Activated CD4-positive, alpha-beta memory T cell treated with anti-CD3 and anti-CD28 coated beads, Interleukin-2, amount 10 ng/mL, durations not matched to agents 7 days and 5 days (primary cell): ENCODE results near the gene KCNJ16. TPM values are rescaled to one million over a fixed set of nuclear protein-coding genes. Genes with fewer than 3 reads are reported as not detected.
"Not testable (repeated sequence)": the region's sequence is repeated elsewhere in the genome, so short reads cannot be mapped to it uniquely, and the experiment has no call there.

Experiments
- CTCF ChIA-PET: fragments of 350-600 bp; sonication (Branson Sonifier 250); formaldehyde crosslinking; loops from one replicate; lab custom pipeline; 2021; ENCODE audit warnings: antibody characterized with exemption, inconsistent platforms; lab: Charles Lee
- POLR2A ChIA-PET: fragments of 350-600 bp; sonication (Branson Sonifier 250); formaldehyde crosslinking; loops from one replicate; lab custom pipeline; 2021; ENCODE audit warnings: antibody characterized with exemption; lab: Charles Lee
- DNase-seq: peaks from one replicate; pipeline ENCODE4 v3.0.0-alpha.2; 2020
- H3K27ac Mint-ChIP-seq: one replicate; pipeline ENCODE4 v1.8.0; 2021; ENCODE audit warnings: mild to moderate bottlenecking, mixed read lengths
- H3K27me3 Mint-ChIP-seq: one replicate; pipeline ENCODE4 v1.8.0; 2021; ENCODE audit warnings: mixed read lengths
- H3K36me3 Mint-ChIP-seq: one replicate; pipeline ENCODE4 v1.8.0; 2021; ENCODE audit warnings: low read depth, mixed read lengths
- H3K4me1 Mint-ChIP-seq: one replicate; pipeline ENCODE4 v1.8.0; 2021; ENCODE audit warnings: mixed read lengths
- H3K4me3 Mint-ChIP-seq: one replicate; pipeline ENCODE4 v1.8.0; 2021; ENCODE audit warnings: mild to moderate bottlenecking, mixed read lengths
- H3K9me3 Mint-ChIP-seq: one replicate; pipeline ENCODE4 v1.8.0; 2021; ENCODE audit warnings: mixed read lengths
- total RNA-seq, 2 experiments: library from RNA; stranded (reverse); gene quantifications; one replicate each; pipeline ENCODE4 v1.2.3, GENCODE V29; 2021

Gene KCNJ16
- not detected for total RNA-seq

DNA sequence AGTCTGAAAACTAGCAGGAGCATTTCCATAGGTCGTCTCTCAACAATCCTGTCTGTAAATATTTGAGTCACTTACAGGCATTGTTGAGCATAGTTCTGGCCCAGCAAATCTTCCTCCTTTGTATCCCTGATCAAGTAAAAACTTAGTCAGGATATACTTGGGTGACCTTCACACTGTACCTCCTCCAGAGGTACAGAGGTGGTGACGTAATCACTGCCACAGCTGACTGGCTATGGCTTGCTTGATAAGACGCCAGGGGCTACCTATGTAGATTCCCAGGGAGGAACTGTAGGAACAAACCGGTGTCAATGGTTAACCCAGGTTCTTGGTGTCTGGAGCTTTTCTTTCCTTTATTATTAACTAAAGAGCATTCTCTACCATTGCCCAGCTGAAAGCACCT lies at the start of gene KCNJ16:
KCNJ16 (plus strand) TSS at position 270 of the 400 bp plus-strand sequence. CDS start 56,863 bp downstream, outside the sequence.
- DNase-seq = no peak
- Mint-ChIP-seq H3K27ac (no peak within 1 kb of the TSS), H3K4me3 (no peak within 1 kb of the TSS), H3K27me3 (peaks cover 2% of the 10 kb centered on the region), H3K4me1 (no peaks in the 10 kb centered on the region), H3K36me3 (no peaks in the 10 kb centered on the region), H3K9me3 (no peaks in the 10 kb centered on the region)
- ChIA-PET CTCF (interaction anchor here (0.7 kb wide), 1 partner anchor 469 kb away, joined by 3 read pairs; no protein-coding TSS in a partner anchor), POLR2A (no interaction called here)

DNA sequence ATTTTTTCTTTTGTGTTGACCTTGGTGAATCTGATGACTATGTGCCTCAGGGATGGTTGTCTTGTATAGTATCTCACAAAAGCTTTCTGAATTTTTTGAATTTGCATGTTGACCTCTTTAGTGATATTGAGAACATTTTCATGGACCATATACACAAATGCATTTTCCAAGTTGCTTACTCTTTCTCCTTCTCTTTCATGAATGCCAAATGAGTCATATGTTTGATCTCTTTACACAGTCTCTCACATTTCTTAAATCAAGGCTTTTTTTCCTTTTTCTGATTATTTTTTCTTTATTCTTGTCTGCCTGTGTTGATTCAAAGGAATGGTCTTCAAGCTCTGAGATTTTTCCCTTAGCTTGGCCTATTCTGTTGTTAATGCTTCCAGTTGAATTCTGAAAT lies 46.6 kb upstream of the KCNJ16 start:
- Mint-ChIP-seq H3K36me3 (no peaks in the 10 kb centered on the region), H3K4me1 (no peaks in the 10 kb centered on the region), H3K27me3 (no peaks in the 10 kb centered on the region), H3K9me3 (peaks cover 2% of the 10 kb centered on the region), H3K27ac (no peak overlapping the region), H3K4me3 (no peak overlapping the region)
- POLR2A ChIA-PET = no interaction called here
- CTCF ChIA-PET = no interaction called here
- no peak for DNase-seq

DNA sequence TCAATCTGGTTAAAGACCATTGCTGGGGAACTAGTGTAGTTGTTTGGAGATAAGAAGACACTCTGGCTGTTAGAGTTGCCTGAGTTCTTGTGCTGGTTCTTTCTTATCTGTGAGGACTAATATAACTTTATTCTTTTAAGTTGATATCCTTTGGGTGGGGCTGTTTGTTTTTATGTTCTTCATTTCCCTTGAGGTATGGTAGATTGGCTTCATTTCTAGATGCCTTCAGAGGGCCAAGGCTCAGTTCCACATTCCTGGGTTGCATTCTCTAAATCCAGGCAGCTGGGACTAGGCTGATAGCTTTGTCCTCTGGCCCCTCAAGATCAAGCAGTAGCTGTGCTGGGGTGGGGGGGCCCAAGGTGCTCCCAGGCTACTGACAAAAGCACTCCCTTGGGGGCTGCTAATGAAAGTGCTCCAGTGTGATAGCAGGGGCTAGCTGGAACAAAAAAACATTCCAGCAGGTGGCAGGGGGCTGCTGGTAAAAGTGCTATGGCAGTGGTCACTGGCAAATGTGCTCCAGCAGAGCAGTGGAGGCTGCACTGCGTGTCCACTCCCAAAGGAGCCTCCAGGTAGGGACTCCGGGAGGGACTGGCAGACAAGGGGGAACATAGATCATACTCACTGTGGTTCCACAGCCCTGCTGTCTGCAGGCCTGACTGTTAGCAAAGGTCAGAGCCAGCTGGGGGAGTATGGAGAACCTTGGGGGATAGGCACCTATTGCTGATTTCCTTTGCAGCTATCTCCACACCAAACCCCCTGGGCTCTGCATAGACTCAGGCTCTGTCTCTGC lies 45.9 kb upstream of the KCNJ16 start:
- Mint-ChIP-seq H3K4me3 (no peak overlapping the region), H3K36me3 (no peaks in the 10 kb centered on the region), H3K4me1 (no peaks in the 10 kb centered on the region), H3K9me3 (peaks cover 2% of the 10 kb centered on the region), H3K27me3 (no peaks in the 10 kb centered on the region), H3K27ac (no peak overlapping the region)
- DNase-seq = no peak
- POLR2A ChIA-PET = no interaction called here
- CTCF ChIA-PET = no interaction called here

- CTCF ChIA-PET = no interaction called here
These were observed 44.7 kb upstream of the KCNJ16 start for GRCh38 chr17:70030371-70030770.

DNA sequence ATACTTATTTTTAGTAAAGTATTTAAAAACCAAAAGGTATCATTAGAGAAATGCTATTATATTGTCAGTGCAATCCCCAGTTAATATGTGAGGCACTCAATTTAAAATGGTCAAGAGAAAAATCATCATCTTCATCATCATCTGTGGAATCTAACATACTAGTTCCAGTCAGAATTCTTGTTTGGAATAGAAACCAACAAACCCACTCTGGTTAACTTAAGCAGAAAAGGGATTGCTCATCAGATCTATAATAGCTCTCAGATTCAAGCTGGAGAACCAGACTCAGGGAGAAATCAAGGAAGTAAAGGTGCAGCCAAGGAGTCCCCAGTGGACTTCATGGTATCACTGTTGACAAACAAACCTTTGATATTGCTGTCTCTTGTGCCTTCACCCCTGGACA lies 43.7 kb upstream of the KCNJ16 start:
- CTCF ChIA-PET = no interaction called here
- peaks cover 2% of the 10 kb centered on the region for H3K9me3 Mint-ChIP-seq
- H3K4me3 Mint-ChIP-seq = no peak overlapping the region
- H3K27me3 Mint-ChIP-seq = no peaks in the 10 kb centered on the region
- H3K4me1 Mint-ChIP-seq = no peaks in the 10 kb centered on the region
- no peak for DNase-seq
- H3K27ac Mint-ChIP-seq = no peak overlapping the region
- H3K36me3 Mint-ChIP-seq = no peaks in the 10 kb centered on the region
- POLR2A ChIA-PET = no interaction called here

More at GRCh38 chr17:70030371-70030770, 44.7 kb upstream of the KCNJ16 start:
- POLR2A ChIA-PET = no interaction called here
- Mint-ChIP-seq H3K36me3 (no peaks in the 10 kb centered on the region), H3K9me3 (peaks cover 2% of the 10 kb centered on the region), H3K27me3 (no peaks in the 10 kb centered on the region), H3K27ac (no peak overlapping the region), H3K4me3 (no peak overlapping the region), H3K4me1 (no peaks in the 10 kb centered on the region)
- no peak for DNase-seq

- CTCF ChIA-PET = no interaction called here
- H3K36me3 Mint-ChIP-seq = no peaks in the 10 kb centered on the region
These were observed 41.9 kb upstream of the KCNJ16 start for GRCh38 chr17:70033165-70033564.

DNA sequence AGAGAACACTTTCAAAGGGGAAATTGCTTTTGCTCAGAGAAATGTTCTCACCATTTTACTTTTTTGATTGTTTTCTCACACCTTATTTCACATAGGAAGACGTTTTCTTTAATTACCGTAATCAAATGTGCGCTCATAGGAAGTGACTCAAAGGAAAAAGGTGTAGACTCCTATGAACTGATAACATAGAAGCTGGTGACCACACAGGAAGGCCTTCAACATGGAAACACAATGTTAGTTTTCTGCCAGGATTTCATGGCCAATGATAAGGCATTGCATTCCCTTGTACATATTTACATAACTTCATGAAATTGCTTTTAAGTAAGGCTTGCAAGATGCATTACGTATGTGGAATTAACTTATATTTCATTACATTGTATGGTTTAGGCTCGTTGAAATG lies 40.9 kb upstream of the KCNJ16 start:
- Mint-ChIP-seq H3K27me3 (no peaks in the 10 kb centered on the region), H3K27ac (no peak overlapping the region), H3K36me3 (no peaks in the 10 kb centered on the region), H3K4me1 (no peaks in the 10 kb centered on the region), H3K4me3 (no peak overlapping the region), H3K9me3 (no peaks in the 10 kb centered on the region)
- POLR2A ChIA-PET = no interaction called here
- CTCF ChIA-PET = no interaction called here
- no peak for DNase-seq

More at GRCh38 chr17:70033165-70033564, 41.9 kb upstream of the KCNJ16 start:
- no peak for DNase-seq
- Mint-ChIP-seq H3K27me3 (no peaks in the 10 kb centered on the region), H3K4me1 (no peaks in the 10 kb centered on the region), H3K4me3 (no peak overlapping the region), H3K9me3 (peaks cover 2% of the 10 kb centered on the region), H3K27ac (no peak overlapping the region)
- POLR2A ChIA-PET = interaction anchor here (0.6 kb wide), 1 partner anchor 25 kb away, joined by 3 read pairs; no protein-coding TSS in a partner anchor

GRCh38 chr17:70037498-70037897 lies 37.5 kb upstream of the KCNJ16 start:
- Mint-ChIP-seq H3K9me3 (no peaks in the 10 kb centered on the region), H3K27ac (no peak overlapping the region), H3K4me3 (no peak overlapping the region), H3K27me3 (no peaks in the 10 kb centered on the region), H3K4me1 (no peaks in the 10 kb centered on the region), H3K36me3 (no peaks in the 10 kb centered on the region)
- ChIA-PET POLR2A (no interaction called here), CTCF (no interaction called here)
- DNase-seq = no peak

- Mint-ChIP-seq H3K4me3 (no peak overlapping the region), H3K36me3 (no peaks in the 10 kb centered on the region), H3K27me3 (no peaks in the 10 kb centered on the region), H3K9me3 (no peaks in the 10 kb centered on the region), H3K27ac (no peak overlapping the region), H3K4me1 (no peaks in the 10 kb centered on the region)
- POLR2A ChIA-PET = no interaction called here
- CTCF ChIA-PET = no interaction called here
- no peak for DNase-seq
These were observed 34.7 kb upstream of the KCNJ16 start for GRCh38 chr17:70040336-70040735.

DNA sequence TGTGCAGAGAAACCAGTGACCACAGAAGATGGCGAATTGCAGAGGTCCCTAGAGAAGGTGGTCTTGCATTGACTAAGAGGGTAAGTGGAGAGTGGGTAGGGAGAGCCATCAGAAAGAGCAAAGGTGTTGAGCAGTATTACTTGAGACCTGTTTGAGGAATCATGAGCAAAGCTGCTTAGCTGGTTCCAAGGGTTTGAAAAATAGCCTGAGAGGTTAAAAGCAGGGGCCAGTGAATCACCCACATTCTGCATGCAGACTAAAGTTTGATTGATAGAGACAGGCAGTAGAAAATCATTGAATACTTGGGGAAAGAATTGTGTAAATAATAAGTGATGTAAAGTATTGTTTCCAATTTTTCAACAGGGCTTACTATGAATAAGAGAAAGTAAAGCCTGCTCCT lies 34.0 kb upstream of the KCNJ16 start:
- no peak overlapping the region for H3K4me3 Mint-ChIP-seq
- H3K9me3 Mint-ChIP-seq = no peaks in the 10 kb centered on the region
- no peak overlapping the region for H3K27ac Mint-ChIP-seq
- ChIA-PET POLR2A (no interaction called here), CTCF (no interaction called here)
- H3K36me3 Mint-ChIP-seq = no peaks in the 10 kb centered on the region
- H3K4me1 Mint-ChIP-seq = no peaks in the 10 kb centered on the region
- H3K27me3 Mint-ChIP-seq = no peaks in the 10 kb centered on the region
- DNase-seq = no peak

- H3K4me3 Mint-ChIP-seq = no peak overlapping the region
- DNase-seq = no peak
- POLR2A ChIA-PET = no interaction called here
- no peaks in the 10 kb centered on the region for H3K36me3 Mint-ChIP-seq
- no peak overlapping the region for H3K27ac Mint-ChIP-seq
- H3K27me3 Mint-ChIP-seq = no peaks in the 10 kb centered on the region
- no peaks in the 10 kb centered on the region for H3K4me1 Mint-ChIP-seq
- no peaks in the 10 kb centered on the region for H3K9me3 Mint-ChIP-seq
- CTCF ChIA-PET = no interaction called here
These were observed 33.5 kb upstream of the KCNJ16 start for GRCh38 chr17:70041540-70041939.

DNA sequence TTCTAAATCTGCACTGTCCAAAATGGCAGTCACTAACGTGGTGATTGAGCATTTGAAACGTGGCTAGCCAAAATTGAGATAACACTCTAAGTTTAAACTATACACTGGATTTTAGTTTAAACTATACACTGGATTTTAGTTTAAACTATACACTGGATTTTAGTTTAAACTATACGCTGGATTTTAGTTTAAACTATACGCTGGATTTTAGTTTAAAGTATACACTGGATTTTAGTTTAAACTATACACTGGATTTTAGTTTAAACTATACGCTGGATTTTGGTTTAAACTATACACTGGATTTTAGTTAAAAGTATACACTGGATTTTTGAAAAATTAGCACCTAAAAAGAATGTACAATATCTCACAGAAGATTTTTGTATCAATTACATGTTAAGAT lies 29.2 kb upstream of the KCNJ16 start:
- DNase-seq, H3K27me3 Mint-ChIP-seq, CTCF ChIA-PET, H3K27ac Mint-ChIP-seq, H3K9me3 Mint-ChIP-seq, POLR2A ChIA-PET, H3K4me1 Mint-ChIP-seq, H3K36me3 Mint-ChIP-seq, H3K4me3 Mint-ChIP-seq: not testable (repeated sequence)

GRCh38 chr17:70047619-70048419 lies 27.2 kb upstream of the KCNJ16 start:
- CTCF ChIA-PET = no interaction called here
- Mint-ChIP-seq H3K9me3 (no peaks in the 10 kb centered on the region), H3K36me3 (no peaks in the 10 kb centered on the region), H3K4me3 (no peak overlapping the region), H3K27me3 (no peaks in the 10 kb centered on the region), H3K4me1 (no peaks in the 10 kb centered on the region), H3K27ac (no peak overlapping the region)
- no peak for DNase-seq
- POLR2A ChIA-PET = interaction anchor here (0.7 kb wide), 1 partner anchor 12 kb away, joined by 3 read pairs; no protein-coding TSS in a partner anchor
